Measurements from ENCODE around the gene GRIP2. TPM values are rescaled to one million over a fixed set of nuclear protein-coding genes. Genes with fewer than 3 reads are reported as not detected.

GRIP2 gene
- total RNA-seq, 1 experiment from 2014 or later = not detected

DNA sequence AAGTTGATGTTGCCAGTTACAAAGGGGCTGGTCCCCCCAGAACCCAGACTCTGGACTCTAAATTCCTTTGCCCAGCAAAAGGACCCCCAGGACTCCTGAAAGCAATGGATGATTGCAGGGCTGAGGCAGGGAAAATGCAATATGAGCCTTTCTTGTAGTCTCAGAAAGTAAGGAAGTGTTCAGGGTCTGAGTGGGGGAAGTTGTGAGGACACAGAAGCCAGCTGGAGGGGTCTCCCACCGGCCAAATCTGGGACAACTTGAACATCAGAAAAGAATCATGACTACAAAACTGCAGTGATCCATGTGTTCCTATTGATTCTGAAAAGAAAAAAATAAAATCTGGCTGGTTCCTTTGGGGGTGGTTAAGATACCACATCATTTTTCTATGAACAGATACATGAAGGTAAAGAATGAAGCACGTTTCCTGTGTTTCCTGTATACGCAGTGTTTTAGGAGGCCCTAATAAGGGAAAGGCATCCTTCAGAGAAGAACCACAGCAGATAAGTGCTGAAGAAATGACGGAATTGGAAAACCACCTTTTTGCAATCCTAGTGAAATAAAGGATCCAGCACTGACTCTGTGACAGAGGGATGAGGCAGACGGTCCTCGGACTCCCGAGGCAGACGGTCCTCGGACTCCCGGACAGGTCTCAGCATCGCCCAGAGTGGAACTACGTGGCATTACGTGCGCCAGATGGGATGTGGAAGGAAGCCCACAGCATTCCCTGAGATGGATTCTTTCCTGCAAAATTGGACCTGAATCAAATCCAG, 22.2 kb upstream of the GRIP2 start:
- H3K9me3 Mint-ChIP-seq (ENCODE audit: low read depth, unreplicated experiment) = no peaks in the 10 kb centered on the region

GRCh38 chr3:14561051-14561960, 21.2 kb upstream of the GRIP2 start:
- Mint-ChIP-seq H3K4me1 (ENCODE audit: low read depth, unreplicated experiment) (peaks cover 10% of the 10 kb centered on the region), H3K27ac (ENCODE audit: unreplicated experiment) (no peak overlapping the region), H3K36me3 (ENCODE audit: insufficient read depth, unreplicated experiment) (peaks cover 3% of the 10 kb centered on the region), H3K9me3 (ENCODE audit: low read depth, unreplicated experiment) (no peaks in the 10 kb centered on the region), H3K4me3 (ENCODE audit: low read depth, unreplicated experiment) (no peak overlapping the region), H3K27me3 (ENCODE audit: unreplicated experiment) (peaks cover 76% of the 10 kb centered on the region)
- BruUV-seq (replicated peaks) = no TSS peak
- DNase-seq = no peak
- intact Hi-C loops (cut with micrococcal nuclease; ENCODE audit: unreplicated experiment) = no loop called here
- CTCF ChIA-PET = no interaction called here
- TF ChIP-seq CTCF (IDR thresholded peaks at IDR 0.05; ENCODE audit: unreplicated experiment) = no peak

More for the DNA sequence above, 22.2 kb upstream of the GRIP2 start:
- H3K4me1 Mint-ChIP-seq (ENCODE audit: low read depth, unreplicated experiment) = peaks cover 7% of the 10 kb centered on the region
- no peak overlapping the region for H3K27ac Mint-ChIP-seq (ENCODE audit: unreplicated experiment)
- no TSS peak for BruUV-seq (replicated peaks)
- no peak overlapping the region for H3K4me3 Mint-ChIP-seq (ENCODE audit: low read depth, unreplicated experiment)
- no peak for TF ChIP-seq CTCF (IDR thresholded peaks at IDR 0.05; ENCODE audit: unreplicated experiment)
- H3K36me3 Mint-ChIP-seq (ENCODE audit: insufficient read depth, unreplicated experiment) = peaks cover 3% of the 10 kb centered on the region
- H3K27me3 Mint-ChIP-seq (ENCODE audit: unreplicated experiment) = peaks cover 69% of the 10 kb centered on the region
- DNase-seq = no peak
- intact Hi-C loops (cut with micrococcal nuclease; ENCODE audit: unreplicated experiment) = no loop called here
- CTCF ChIA-PET = no interaction called here

DNA sequence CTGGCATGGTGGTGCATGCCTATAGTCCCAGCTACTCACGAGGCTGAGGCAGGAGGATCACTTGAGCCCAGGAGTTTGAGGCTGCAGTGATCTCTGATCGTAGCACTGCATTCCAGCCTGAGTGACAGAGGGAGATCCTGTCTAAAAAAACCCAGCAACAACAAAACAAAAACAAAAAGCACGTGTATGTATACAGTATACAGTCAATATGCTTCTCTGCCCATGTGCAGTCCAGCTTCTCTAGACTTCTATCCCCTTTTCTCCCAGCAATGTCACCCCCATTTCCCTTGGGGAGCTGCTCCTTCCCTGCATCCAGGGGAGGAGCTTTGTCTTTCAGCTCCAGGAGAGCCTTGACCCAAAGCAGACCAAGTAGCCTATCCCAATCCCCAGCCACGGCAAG, 20.0 kb upstream of the GRIP2 start:
- no peak for TF ChIP-seq CTCF (IDR thresholded peaks at IDR 0.05; ENCODE audit: unreplicated experiment)
- peaks cover 3% of the 10 kb centered on the region for H3K36me3 Mint-ChIP-seq (ENCODE audit: insufficient read depth, unreplicated experiment)
- no TSS peak for BruUV-seq (replicated peaks)
- intact Hi-C loops (cut with micrococcal nuclease; ENCODE audit: unreplicated experiment) = no loop called here
- DNase-seq = no peak
- H3K27me3 Mint-ChIP-seq (ENCODE audit: unreplicated experiment) = peaks cover 84% of the 10 kb centered on the region
- CTCF ChIA-PET = no interaction called here
- H3K4me1 Mint-ChIP-seq (ENCODE audit: low read depth, unreplicated experiment) = peaks cover 21% of the 10 kb centered on the region
- H3K27ac Mint-ChIP-seq (ENCODE audit: unreplicated experiment) = no peak overlapping the region
- no peaks in the 10 kb centered on the region for H3K9me3 Mint-ChIP-seq (ENCODE audit: low read depth, unreplicated experiment)
- H3K4me3 Mint-ChIP-seq (ENCODE audit: low read depth, unreplicated experiment) = no peak overlapping the region

GRCh38 chr3:14558029-14558428, 17.9 kb upstream of the GRIP2 start:
- H3K27me3 Mint-ChIP-seq (ENCODE audit: unreplicated experiment) = peaks cover 78% of the 10 kb centered on the region
- no peak for TF ChIP-seq CTCF (IDR thresholded peaks at IDR 0.05; ENCODE audit: unreplicated experiment)
- intact Hi-C loops (cut with micrococcal nuclease; ENCODE audit: unreplicated experiment) = no loop called here
- H3K4me3 Mint-ChIP-seq (ENCODE audit: low read depth, unreplicated experiment) = no peak overlapping the region
- no peak for DNase-seq
- H3K4me1 Mint-ChIP-seq (ENCODE audit: low read depth, unreplicated experiment) = peaks cover 16% of the 10 kb centered on the region
- no TSS peak for BruUV-seq (replicated peaks)
- H3K9me3 Mint-ChIP-seq (ENCODE audit: low read depth, unreplicated experiment) = no peaks in the 10 kb centered on the region
- CTCF ChIA-PET = no interaction called here
- peaks cover 3% of the 10 kb centered on the region for H3K36me3 Mint-ChIP-seq (ENCODE audit: insufficient read depth, unreplicated experiment)
- no peak overlapping the region for H3K27ac Mint-ChIP-seq (ENCODE audit: unreplicated experiment)

Data from Calu3 (cell line).